Muscle layer of colon (tissue), 2 donors: ENCODE results near the gene GLIS1.

Experiments
- H3K27ac ChIP-seq: one replicate; pipeline ENCODE4 v1.7.0; 2013; ENCODE audit warnings: low read depth, mild to moderate bottlenecking, low read length, moderate library complexity
- H3K27me3 ChIP-seq, 2 donors: one replicate each; pipeline ENCODE4 v1.7.0; 2013; ENCODE audit warnings: low read length in 2 of 2, mild to moderate bottlenecking in 2 of 2; ENCODE audit not compliant: insufficient read depth in 2 of 2, control insufficient read depth in 1 of 2
- H3K36me3 ChIP-seq: one replicate; pipeline ENCODE4 v1.7.0; 2013; ENCODE audit warnings: mild to moderate bottlenecking, low read length; ENCODE audit not compliant: insufficient read depth
- H3K4me1 ChIP-seq: one replicate; pipeline ENCODE4 v1.7.0; 2013; ENCODE audit warnings: mild to moderate bottlenecking, low read length; ENCODE audit not compliant: insufficient read depth
- H3K4me3 ChIP-seq, 2 donors: one replicate each; pipeline ENCODE4 v1.7.0; 2013; ENCODE audit warnings: low read length in 2 of 2, low read depth in 1 of 2, mild to moderate bottlenecking in 1 of 2, moderate library complexity in 1 of 2
- H3K9ac ChIP-seq: one replicate; pipeline ENCODE4 v1.7.0; 2013; ENCODE audit warnings: low read length
- H3K9me3 ChIP-seq: one replicate; pipeline ENCODE4 v1.7.0; 2013; ENCODE audit warnings: mild to moderate bottlenecking, low read length
- donor health status: abdominal sarcoma.
- donor health status: Adenocarcinoma of cecum.

Gene GLIS1

GRCh38 chr1:53698384-53698980, 40.5 kb downstream of the GLIS1 start:
- H3K9ac ChIP-seq = no peak overlapping the region
- H3K36me3 ChIP-seq = no peaks in the 10 kb centered on the region
- H3K4me3 ChIP-seq = no peak overlapping the region
- H3K9me3 ChIP-seq = no peaks in the 10 kb centered on the region
- H3K27ac ChIP-seq = no peak overlapping the region
- H3K4me1 ChIP-seq = no peaks in the 10 kb centered on the region
- no peaks in the 10 kb centered on the region for H3K27me3 ChIP-seq

DNA sequence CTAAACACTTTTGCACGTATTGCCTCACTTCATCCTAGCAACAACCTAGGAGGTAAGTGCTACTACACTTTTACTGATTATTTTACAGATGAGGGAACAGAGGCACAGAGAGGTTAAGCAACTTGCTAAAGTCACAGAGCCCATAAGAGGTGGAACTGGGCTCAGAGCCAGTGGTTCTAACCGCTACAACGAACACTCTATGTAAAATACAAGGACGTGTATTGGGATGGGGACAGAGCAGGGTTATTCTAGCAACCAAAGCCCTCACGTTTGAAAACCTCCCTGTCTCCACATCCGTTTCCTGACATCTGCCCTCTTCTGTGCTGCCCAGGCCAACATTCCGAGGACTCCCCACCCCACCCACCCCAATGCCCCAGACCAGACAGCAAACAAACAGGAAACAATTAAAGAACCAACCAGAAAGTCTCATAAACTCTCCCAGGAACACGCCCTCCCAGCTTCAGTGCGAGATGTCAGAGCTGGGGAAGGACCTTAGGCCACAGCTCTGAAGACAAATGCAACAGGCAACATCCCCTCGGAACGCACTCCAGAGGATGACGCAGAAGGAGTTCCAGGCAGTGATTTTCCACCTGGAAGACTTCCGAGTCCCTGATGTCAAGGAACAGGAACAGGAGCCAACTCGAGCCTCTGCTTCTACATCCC, 41.1 kb downstream of the GLIS1 start:
- H3K4me3 ChIP-seq = no peak overlapping the region
- H3K9me3 ChIP-seq = no peaks in the 10 kb centered on the region
- no peaks in the 10 kb centered on the region for H3K4me1 ChIP-seq
- no peaks in the 10 kb centered on the region for H3K36me3 ChIP-seq
- H3K9ac ChIP-seq = no peak overlapping the region
- no peaks in the 10 kb centered on the region for H3K27me3 ChIP-seq
- H3K27ac ChIP-seq = no peak overlapping the region

GRCh38 chr1:53696990-53697389, 42.0 kb downstream of the GLIS1 start:
- Histone ChIP-seq H3K9ac (no peak overlapping the region), H3K9me3 (no peaks in the 10 kb centered on the region), H3K27ac (no peak overlapping the region), H3K4me3 (no peak overlapping the region), H3K36me3 (no peaks in the 10 kb centered on the region), H3K4me1 (no peaks in the 10 kb centered on the region), H3K27me3 (no peaks in the 10 kb centered on the region)

DNA sequence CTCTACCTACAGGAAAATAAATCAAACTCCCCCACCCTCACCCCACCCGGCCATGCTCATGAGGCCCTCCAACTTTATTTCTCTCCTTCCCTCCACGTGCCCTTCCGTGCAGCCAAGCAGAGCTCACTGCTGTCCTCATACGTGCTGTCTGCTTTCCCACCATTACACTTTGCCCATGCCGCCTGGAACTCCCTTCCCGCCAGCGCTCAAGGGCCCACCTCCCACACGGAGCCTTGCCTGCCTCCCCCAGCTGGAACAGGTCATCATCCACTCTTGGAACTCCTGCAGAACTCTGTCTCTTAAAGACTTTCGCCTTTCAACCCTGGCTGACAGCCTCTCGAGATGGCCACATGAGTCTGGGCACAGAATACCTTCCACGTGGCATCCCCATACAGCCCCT, 42.4 kb downstream of the GLIS1 start:
- Histone ChIP-seq H3K27ac (no peak overlapping the region), H3K9me3 (no peaks in the 10 kb centered on the region), H3K9ac (no peak overlapping the region), H3K27me3 (no peaks in the 10 kb centered on the region), H3K4me3 (no peak overlapping the region), H3K36me3 (no peaks in the 10 kb centered on the region), H3K4me1 (no peaks in the 10 kb centered on the region)

DNA sequence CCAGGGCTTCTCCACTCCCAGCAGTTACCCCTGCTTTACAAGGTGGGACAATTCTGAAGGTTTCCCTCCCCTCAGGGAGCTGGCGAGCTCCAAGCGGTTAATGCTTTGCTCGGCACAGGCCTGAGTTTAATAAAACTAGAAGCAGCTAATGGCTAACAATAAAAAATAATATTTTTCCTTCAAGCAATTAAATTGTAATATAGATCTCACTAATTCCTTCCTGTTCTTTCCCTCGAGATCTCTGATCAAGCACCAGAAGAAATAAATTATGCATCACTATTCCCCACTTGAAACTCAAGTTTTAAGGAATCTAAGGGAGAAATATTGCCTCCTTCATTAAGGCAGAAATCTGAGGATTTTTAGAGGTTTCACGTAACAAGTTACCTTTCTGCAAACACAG, 42.9 kb downstream of the GLIS1 start:
- Histone ChIP-seq H3K27me3 (no peaks in the 10 kb centered on the region), H3K9ac (no peak overlapping the region), H3K9me3 (no peaks in the 10 kb centered on the region), H3K27ac (no peak overlapping the region), H3K36me3 (no peaks in the 10 kb centered on the region), H3K4me3 (no peak overlapping the region), H3K4me1 (no peaks in the 10 kb centered on the region)

- Histone ChIP-seq H3K9ac (no peak overlapping the region), H3K27me3 (no peaks in the 10 kb centered on the region), H3K36me3 (no peaks in the 10 kb centered on the region), H3K4me3 (no peak overlapping the region), H3K27ac (no peak overlapping the region), H3K9me3 (no peaks in the 10 kb centered on the region), H3K4me1 (no peaks in the 10 kb centered on the region)
Observed at GRCh38 chr1:53695116-53695515, 43.8 kb downstream of the GLIS1 start.

- Histone ChIP-seq H3K9me3 (no peaks in the 10 kb centered on the region), H3K27ac (no peak overlapping the region), H3K36me3 (no peaks in the 10 kb centered on the region), H3K27me3 (peaks cover 0 to 4% of the 10 kb centered on the region in 2 donors), H3K4me3 (no peak overlapping the region), H3K4me1 (no peaks in the 10 kb centered on the region), H3K9ac (no peak overlapping the region)
Observed at GRCh38 chr1:53694718-53695091, 44.3 kb downstream of the GLIS1 start.

DNA sequence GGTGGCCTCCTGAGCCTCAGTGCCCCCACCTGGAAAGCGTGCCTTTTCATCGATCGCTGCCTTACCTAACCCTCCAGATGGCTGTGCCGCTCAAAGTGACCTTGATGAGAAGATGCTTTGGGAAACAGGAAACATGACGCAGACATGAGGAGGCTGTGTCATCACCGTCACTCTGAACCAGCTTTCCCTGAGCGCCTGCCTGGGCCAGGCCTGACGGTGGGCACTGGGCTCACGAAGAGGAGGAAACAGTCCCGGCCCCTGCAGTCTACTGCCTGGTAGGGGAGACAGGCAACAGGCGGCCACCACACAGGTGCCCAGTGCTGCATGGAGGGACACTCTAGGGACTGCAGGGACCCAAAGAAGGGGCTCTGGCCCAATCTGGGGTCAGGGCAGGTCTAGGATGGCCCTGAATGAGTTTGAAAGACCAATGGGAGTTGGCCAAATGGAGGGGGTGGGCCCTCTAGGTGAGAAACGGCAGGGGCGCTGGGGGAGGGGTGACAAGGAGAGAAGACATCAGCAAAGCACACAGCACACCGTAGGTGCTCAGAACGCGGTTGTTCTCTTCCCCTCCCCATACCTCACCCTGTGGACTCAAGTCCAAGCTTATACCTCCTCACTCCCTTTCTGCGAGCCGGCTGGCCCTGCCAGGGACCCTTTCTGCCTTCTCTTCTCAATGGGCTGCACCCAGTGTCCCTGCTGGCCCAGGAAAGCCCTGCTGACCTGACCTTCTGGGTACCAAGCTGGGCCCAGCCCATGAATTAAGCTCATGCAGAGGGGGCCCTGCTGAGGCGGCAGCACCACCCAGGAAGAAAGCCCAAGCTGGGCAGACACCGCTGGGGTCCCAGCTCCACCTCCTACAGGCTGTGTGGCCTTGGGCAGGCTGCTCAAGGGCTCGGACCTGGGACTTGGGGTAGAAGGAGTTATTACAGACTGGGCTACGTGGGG, 44.9 kb downstream of the GLIS1 start:
- Histone ChIP-seq H3K4me1 (no peaks in the 10 kb centered on the region), H3K27ac (no peak overlapping the region), H3K4me3 (no peak overlapping the region), H3K9ac (no peak overlapping the region), H3K27me3 (peaks cover 0 to 4% of the 10 kb centered on the region in 2 donors), H3K36me3 (no peaks in the 10 kb centered on the region), H3K9me3 (no peaks in the 10 kb centered on the region)

DNA sequence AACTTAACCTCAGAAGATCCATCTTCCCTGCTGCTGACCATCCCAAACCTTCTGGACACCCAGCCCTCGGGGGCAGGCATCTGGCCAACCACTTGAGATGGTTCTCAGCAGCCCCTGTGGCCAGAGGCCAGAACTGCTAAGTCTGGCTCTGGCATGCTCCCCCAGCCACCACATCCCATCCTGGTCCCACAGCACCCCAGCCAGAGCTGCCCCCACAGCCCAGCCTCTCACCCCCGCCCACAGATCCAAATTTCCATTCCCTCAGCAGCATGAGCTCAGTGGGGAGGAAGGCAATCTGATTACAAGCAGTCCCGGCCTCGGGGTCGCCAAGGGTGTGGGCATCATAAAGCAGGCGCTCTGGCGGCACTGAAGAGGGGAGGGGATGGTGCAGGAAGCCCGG, 45.6 kb downstream of the GLIS1 start:
- Histone ChIP-seq H3K4me3 (no peak overlapping the region), H3K4me1 (no peaks in the 10 kb centered on the region), H3K27ac (no peak overlapping the region), H3K9me3 (no peaks in the 10 kb centered on the region), H3K27me3 (peaks cover 0 to 6% of the 10 kb centered on the region in 2 donors), H3K36me3 (no peaks in the 10 kb centered on the region), H3K9ac (no peak overlapping the region)

DNA sequence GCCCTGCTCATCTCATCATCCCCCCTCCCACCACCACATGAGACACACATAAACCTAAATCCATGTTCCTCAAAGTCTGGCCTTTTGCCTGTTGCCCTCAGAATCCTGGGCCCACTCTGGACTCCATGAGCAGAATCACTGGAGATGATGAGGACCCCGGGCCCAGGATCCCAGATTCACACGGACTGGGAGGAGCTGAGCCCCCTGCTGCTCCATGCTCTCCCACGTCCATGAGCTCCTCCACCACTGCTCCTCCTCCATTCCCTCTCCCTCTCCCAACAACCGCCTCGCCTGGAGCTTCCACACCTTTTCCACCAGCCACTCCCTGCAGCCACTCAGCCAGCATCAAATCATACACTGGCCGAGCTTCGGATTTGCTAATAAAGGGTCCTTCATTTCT, 47.6 kb downstream of the GLIS1 start:
- H3K4me1 ChIP-seq = no peaks in the 10 kb centered on the region
- no peak overlapping the region for H3K9ac ChIP-seq
- no peak overlapping the region for H3K4me3 ChIP-seq
- H3K27ac ChIP-seq = no peak overlapping the region
- H3K9me3 ChIP-seq = no peaks in the 10 kb centered on the region
- no peaks in the 10 kb centered on the region for H3K36me3 ChIP-seq
- H3K27me3 ChIP-seq = peaks cover 0 to 24% of the 10 kb centered on the region in 2 donors

DNA sequence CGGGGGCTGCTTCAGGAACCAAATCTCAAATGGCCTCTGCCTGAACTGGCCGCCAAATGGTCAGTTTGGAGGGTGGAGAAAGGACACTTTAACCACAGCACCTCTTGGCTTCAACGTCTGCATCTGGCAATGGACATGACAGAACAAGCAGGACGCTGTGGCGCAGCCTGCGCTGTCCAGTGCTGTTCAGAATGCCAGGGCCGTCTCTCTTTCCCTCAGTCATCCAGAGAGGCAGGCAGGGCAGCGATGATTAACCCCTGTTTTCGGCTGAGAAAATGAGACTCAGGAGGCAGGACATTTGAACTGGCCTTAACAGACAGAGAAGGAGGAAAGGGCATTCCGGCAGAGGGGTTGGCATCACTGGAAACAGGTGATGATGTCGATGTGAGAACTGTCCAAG, 48.6 kb downstream of the GLIS1 start:
- Histone ChIP-seq H3K4me1 (no peaks in the 10 kb centered on the region), H3K9ac (no peak overlapping the region), H3K9me3 (no peaks in the 10 kb centered on the region), H3K4me3 (no peak overlapping the region), H3K27ac (no peak overlapping the region), H3K27me3 (peaks cover 0 to 31% of the 10 kb centered on the region in 2 donors), H3K36me3 (no peaks in the 10 kb centered on the region)
